ENCODE measurements around the gene LARGE1.

- TF ChIP-seq, protein P1, sequence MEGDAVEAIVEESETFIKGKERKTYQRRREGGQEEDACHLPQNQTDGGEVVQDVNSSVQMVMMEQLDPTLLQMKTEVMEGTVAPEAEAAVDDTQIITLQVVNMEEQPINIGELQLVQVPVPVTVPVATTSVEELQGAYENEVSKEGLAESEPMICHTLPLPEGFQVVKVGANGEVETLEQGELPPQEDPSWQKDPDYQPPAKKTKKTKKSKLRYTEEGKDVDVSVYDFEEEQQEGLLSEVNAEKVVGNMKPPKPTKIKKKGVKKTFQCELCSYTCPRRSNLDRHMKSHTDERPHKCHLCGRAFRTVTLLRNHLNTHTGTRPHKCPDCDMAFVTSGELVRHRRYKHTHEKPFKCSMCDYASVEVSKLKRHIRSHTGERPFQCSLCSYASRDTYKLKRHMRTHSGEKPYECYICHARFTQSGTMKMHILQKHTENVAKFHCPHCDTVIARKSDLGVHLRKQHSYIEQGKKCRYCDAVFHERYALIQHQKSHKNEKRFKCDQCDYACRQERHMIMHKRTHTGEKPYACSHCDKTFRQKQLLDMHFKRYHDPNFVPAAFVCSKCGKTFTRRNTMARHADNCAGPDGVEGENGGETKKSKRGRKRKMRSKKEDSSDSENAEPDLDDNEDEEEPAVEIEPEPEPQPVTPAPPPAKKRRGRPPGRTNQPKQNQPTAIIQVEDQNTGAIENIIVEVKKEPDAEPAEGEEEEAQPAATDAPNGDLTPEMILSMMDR (conservative IDR thresholded peaks at IDR 0.05 in 1 of 2, IDR thresholded peaks at IDR 0.05 in 1 of 2; ENCODE audit: low read depth in 1 of 2, low read length in 2 of 2): no peak
- no peak for TF ChIP-seq EZH2 (IDR thresholded peaks at IDR 0.05; ENCODE audit: low read length, missing control alignments)
Measured at GRCh38 chr22:33565580-33565995, 354.7 kb downstream of the LARGE1 start.

All from fibroblast of lung (primary cell).